Measurements from ENCODE around the gene IL1RAPL1. TPM values are rescaled to one million over a fixed set of nuclear protein-coding genes. Genes with fewer than 3 reads are reported as not detected.

Gene IL1RAPL1
- total RNA-seq, 1 experiment from 2014 or later = not detected

- Mint-ChIP-seq H3K4me1 (ENCODE audit: low read depth, unreplicated experiment) (no peaks in the 10 kb centered on the region), H3K27ac (ENCODE audit: unreplicated experiment) (no peak overlapping the region), H3K36me3 (ENCODE audit: insufficient read depth, unreplicated experiment) (no peaks in the 10 kb centered on the region), H3K27me3 (ENCODE audit: unreplicated experiment) (no peaks in the 10 kb centered on the region), H3K4me3 (ENCODE audit: low read depth, unreplicated experiment) (no peak overlapping the region), H3K9me3 (ENCODE audit: low read depth, unreplicated experiment) (peaks cover 5% of the 10 kb centered on the region)
- CTCF ChIA-PET = no interaction called here
- no peak for TF ChIP-seq CTCF (IDR thresholded peaks at IDR 0.05; ENCODE audit: unreplicated experiment)
- intact Hi-C loops (cut with micrococcal nuclease; ENCODE audit: unreplicated experiment) = no loop called here
- BruUV-seq (replicated peaks) = no TSS peak
- DNase-seq = no peak
These were observed 558.1 kb downstream of the IL1RAPL1 start for GRCh38 chrX:29145316-29145715.

- no peak for DNase-seq
- peaks cover 5% of the 10 kb centered on the region for H3K9me3 Mint-ChIP-seq (ENCODE audit: low read depth, unreplicated experiment)
- no peaks in the 10 kb centered on the region for H3K27me3 Mint-ChIP-seq (ENCODE audit: unreplicated experiment)
- intact Hi-C loops (cut with micrococcal nuclease; ENCODE audit: unreplicated experiment) = no loop called here
- no peak overlapping the region for H3K4me3 Mint-ChIP-seq (ENCODE audit: low read depth, unreplicated experiment)
- H3K27ac Mint-ChIP-seq (ENCODE audit: unreplicated experiment) = no peak overlapping the region
- no peak for TF ChIP-seq CTCF (IDR thresholded peaks at IDR 0.05; ENCODE audit: unreplicated experiment)
- BruUV-seq (replicated peaks) = no TSS peak
- H3K4me1 Mint-ChIP-seq (ENCODE audit: low read depth, unreplicated experiment) = no peaks in the 10 kb centered on the region
- H3K36me3 Mint-ChIP-seq (ENCODE audit: insufficient read depth, unreplicated experiment) = no peaks in the 10 kb centered on the region
- CTCF ChIA-PET = no interaction called here
These were observed 561.3 kb downstream of the IL1RAPL1 start for GRCh38 chrX:29148511-29148910.

GRCh38 chrX:29155286-29155685 is 568.0 kb downstream of the IL1RAPL1 start:
- intact Hi-C loops (cut with micrococcal nuclease; ENCODE audit: unreplicated experiment) = no loop called here
- CTCF ChIA-PET = no interaction called here
- BruUV-seq (replicated peaks) = no TSS peak
- no peak for TF ChIP-seq CTCF (IDR thresholded peaks at IDR 0.05; ENCODE audit: unreplicated experiment)
- H3K36me3 Mint-ChIP-seq (ENCODE audit: insufficient read depth, unreplicated experiment) = no peaks in the 10 kb centered on the region
- no peak overlapping the region for H3K27ac Mint-ChIP-seq (ENCODE audit: unreplicated experiment)
- H3K9me3 Mint-ChIP-seq (ENCODE audit: low read depth, unreplicated experiment) = no peaks in the 10 kb centered on the region
- no peak for DNase-seq
- H3K27me3 Mint-ChIP-seq (ENCODE audit: unreplicated experiment) = no peaks in the 10 kb centered on the region
- H3K4me3 Mint-ChIP-seq (ENCODE audit: low read depth, unreplicated experiment) = no peak overlapping the region
- H3K4me1 Mint-ChIP-seq (ENCODE audit: low read depth, unreplicated experiment) = no peaks in the 10 kb centered on the region

- TF ChIP-seq CTCF (IDR thresholded peaks at IDR 0.05; ENCODE audit: unreplicated experiment) = no peak
- H3K36me3 Mint-ChIP-seq (ENCODE audit: insufficient read depth, unreplicated experiment) = no peaks in the 10 kb centered on the region
- CTCF ChIA-PET = no interaction called here
- intact Hi-C loops (cut with micrococcal nuclease; ENCODE audit: unreplicated experiment) = no loop called here
- H3K4me3 Mint-ChIP-seq (ENCODE audit: low read depth, unreplicated experiment) = no peak overlapping the region
- DNase-seq = no peak
- peaks cover 2% of the 10 kb centered on the region for H3K9me3 Mint-ChIP-seq (ENCODE audit: low read depth, unreplicated experiment)
- no peaks in the 10 kb centered on the region for H3K27me3 Mint-ChIP-seq (ENCODE audit: unreplicated experiment)
- no peak overlapping the region for H3K27ac Mint-ChIP-seq (ENCODE audit: unreplicated experiment)
- no peaks in the 10 kb centered on the region for H3K4me1 Mint-ChIP-seq (ENCODE audit: low read depth, unreplicated experiment)
- no TSS peak for BruUV-seq (replicated peaks)
These were observed 585.6 kb downstream of the IL1RAPL1 start for GRCh38 chrX:29172880-29173279.

GRCh38 chrX:29187264-29187663 is 600.0 kb downstream of the IL1RAPL1 start:
- H3K36me3 Mint-ChIP-seq (ENCODE audit: insufficient read depth, unreplicated experiment) = no peaks in the 10 kb centered on the region
- BruUV-seq (replicated peaks) = no TSS peak
- H3K27me3 Mint-ChIP-seq (ENCODE audit: unreplicated experiment) = no peaks in the 10 kb centered on the region

More at GRCh38 chrX:29187264-29187663, 600.0 kb downstream of the IL1RAPL1 start:
- no peak for TF ChIP-seq CTCF (IDR thresholded peaks at IDR 0.05; ENCODE audit: unreplicated experiment)
- H3K9me3 Mint-ChIP-seq (ENCODE audit: low read depth, unreplicated experiment) = no peaks in the 10 kb centered on the region
- CTCF ChIA-PET = no interaction called here
- intact Hi-C loops (cut with micrococcal nuclease; ENCODE audit: unreplicated experiment) = no loop called here
- no peaks in the 10 kb centered on the region for H3K4me1 Mint-ChIP-seq (ENCODE audit: low read depth, unreplicated experiment)
- H3K4me3 Mint-ChIP-seq (ENCODE audit: low read depth, unreplicated experiment) = no peak overlapping the region
- no peak overlapping the region for H3K27ac Mint-ChIP-seq (ENCODE audit: unreplicated experiment)
- DNase-seq = no peak
